ENCODE measurements around the gene CEACAM16.
A peak's percentile ranks its signal among the peaks of the same experiment; 100 is the strongest.

Gene CEACAM16

DNA sequence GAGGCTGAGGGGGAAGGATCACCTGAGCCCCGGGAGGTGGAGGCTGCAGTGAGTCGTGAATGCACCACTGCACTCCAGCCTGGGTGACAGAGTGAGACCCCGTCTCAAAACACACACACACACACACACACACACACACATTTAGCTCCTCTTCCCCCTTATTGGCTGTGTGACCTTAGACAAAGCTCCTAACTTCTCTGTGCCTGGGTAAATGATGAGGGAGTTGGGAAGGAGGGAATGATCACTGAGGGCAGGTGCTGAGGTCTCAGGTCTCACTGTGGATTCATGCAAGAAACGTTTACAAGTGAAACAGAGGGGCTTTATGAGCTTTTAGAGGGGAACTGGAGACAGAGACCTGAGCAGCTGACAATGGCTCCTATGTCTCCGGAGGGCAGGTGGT, 32.7 kb downstream of the CEACAM16 start:
- no peak for DNase-seq (ENCODE audit: low spot score in 2 of 2)
- Histone ChIP-seq H3K9me3 (no peaks in the 10 kb centered on the region), H3K4me3 (no peak overlapping the region), H3K27me3 (ENCODE audit: low read depth) (no peaks in the 10 kb centered on the region), H3K36me3 (replicated peaks) (no peaks in the 10 kb centered on the region), H3K4me1 (no peaks in the 10 kb centered on the region)
- in situ Hi-C loops (cut with MboI; ENCODE audit: low sequenced_read_pairs): no loop called here

DNA sequence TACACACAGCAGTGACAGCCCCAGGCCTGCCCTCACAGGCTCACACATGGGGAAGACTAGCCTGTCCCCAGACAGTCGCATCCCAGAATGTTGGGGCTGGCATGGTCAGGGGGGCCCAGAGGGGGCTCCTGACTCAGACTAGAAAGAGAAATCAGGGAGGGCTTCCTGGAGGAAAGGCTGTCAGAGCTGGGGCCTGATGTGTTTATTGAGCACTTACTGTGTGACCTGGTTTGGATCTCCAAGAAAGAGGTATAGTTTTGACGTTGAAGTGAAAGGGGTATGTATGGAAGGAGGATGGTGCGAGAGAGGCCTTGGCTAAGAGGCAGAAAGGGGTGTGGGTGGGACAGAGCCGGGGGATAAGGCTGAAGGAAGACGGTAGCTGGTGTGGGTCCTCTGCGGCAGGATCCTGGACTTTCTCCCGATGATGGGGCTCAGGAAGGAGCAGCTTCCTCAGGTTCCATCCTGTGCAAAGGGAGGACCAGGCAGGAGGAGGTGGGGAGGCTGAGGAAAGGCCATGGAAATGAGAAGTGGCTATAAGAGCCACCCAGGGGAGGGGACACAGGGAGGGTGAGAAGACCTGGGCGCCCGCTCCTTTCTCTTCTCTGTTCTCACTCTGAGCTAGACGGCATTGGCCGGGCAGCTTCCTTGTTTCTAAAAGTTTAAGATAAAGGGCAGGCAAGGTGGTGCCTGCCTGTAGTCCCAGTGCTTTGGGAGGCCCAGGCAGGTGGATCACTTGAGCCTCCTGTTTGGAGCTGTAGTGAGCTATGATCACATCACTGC, 33.5 kb downstream of the CEACAM16 start:
- no peak overlapping the region for H3K4me3 ChIP-seq
- H3K27me3 ChIP-seq (ENCODE audit: low read depth): no peaks in the 10 kb centered on the region
- no peaks in the 10 kb centered on the region for H3K4me1 ChIP-seq
- in situ Hi-C loops (cut with MboI; ENCODE audit: low sequenced_read_pairs): no loop called here
- no peaks in the 10 kb centered on the region for H3K9me3 ChIP-seq
- no peaks in the 10 kb centered on the region for H3K36me3 ChIP-seq (replicated peaks)
- no peak for DNase-seq (ENCODE audit: low spot score in 2 of 2)

DNA sequence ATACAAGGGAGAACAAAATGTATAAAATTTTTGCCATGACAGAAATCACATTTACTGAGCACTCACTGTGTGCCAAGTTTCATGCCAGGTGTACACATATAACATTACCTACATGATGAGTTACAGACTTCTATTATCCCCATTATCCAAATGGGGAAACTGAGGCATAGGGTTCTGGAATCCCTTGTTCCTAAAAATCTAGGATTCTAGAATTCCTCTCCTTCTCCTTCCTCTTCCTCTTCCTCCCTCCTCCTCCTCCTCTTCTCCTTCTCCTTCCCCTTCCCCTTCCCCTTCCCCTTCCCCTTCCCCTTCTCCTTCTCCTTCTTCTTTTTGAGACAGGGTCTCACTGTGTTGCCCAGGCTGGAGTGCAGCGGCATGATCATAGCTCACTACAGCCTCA, 35.4 kb downstream of the CEACAM16 start:
- Histone ChIP-seq H3K4me1 (no peaks in the 10 kb centered on the region), H3K27me3 (ENCODE audit: low read depth) (no peaks in the 10 kb centered on the region), H3K9me3 (no peaks in the 10 kb centered on the region), H3K4me3 (no peak overlapping the region), H3K36me3 (replicated peaks) (no peaks in the 10 kb centered on the region)
- no peak for DNase-seq (ENCODE audit: low spot score in 2 of 2)
- in situ Hi-C loops (cut with MboI; ENCODE audit: low sequenced_read_pairs): no loop called here

DNA sequence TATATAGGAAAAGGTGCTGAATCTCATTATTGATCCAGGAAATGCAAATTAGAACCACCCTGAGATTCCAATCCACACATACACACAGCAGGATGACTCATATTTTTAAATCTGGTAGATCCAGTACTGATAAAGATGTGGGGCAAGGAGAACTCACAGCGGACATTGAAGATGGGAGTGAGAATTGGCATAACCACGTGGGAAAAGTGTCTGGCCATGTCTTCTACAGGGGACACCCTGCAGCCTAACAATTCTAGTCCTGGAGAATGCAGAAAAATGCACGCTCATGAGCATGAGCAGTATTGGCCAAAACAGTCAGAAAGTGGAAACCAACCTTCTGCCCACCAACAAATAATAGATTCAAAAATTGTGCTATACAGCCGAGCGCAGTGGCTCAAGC, 36.1 kb downstream of the CEACAM16 start:
- in situ Hi-C loops (cut with MboI; ENCODE audit: low sequenced_read_pairs): no loop called here

DNA sequence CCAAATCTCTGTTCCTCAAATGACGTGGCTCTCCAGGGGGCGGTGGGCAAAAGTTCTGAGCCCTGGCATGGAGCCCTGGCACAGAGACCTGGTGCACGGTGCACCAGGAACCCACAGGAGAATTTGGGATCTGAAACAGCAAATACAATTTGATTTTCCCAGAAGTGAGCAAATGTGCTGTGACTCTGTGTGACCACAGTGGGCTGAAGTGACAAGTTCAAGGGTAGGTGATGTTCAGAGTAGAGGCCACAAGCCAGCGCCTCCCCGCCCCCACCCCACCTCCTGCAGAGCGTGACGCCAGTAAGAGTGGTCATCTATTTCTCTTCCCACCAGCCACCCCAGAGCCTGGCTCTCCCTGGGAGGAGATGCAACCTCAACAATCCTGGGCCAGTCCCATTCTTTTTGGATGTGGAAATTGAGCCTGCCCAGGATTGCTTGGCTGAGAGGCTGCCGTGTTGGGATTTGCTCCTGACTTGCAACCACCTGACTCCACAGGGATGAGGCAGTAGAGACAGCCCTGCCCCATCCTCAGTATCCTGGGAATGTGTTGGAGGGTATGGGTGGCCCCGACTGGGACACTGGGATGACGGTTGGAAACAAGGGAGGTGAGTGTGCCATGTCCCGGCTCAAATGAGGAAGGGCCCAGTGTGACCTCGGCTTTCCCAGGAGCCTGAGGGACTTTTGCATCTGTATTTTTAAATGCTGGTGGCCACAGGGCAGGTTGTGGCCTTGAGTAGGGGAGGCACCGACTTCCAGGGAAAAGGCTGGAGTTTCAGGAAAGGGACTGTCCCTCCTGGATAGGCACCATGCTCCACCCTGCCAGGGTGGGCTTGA, 38.5 kb downstream of the CEACAM16 start:
- Histone ChIP-seq H3K36me3 (replicated peaks) (no peaks in the 10 kb centered on the region), H3K4me3 (no peak overlapping the region), H3K4me1 (peaks cover 7% of the 10 kb centered on the region), H3K27me3 (ENCODE audit: low read depth) (no peaks in the 10 kb centered on the region), H3K9me3 (no peaks in the 10 kb centered on the region)
- in situ Hi-C loops (cut with MboI; ENCODE audit: low sequenced_read_pairs): no loop called here
- DNase-seq (ENCODE audit: low spot score in 2 of 2): no peak

More for the DNA sequence above, 36.1 kb downstream of the CEACAM16 start:
- Histone ChIP-seq H3K9me3 (no peaks in the 10 kb centered on the region), H3K27me3 (ENCODE audit: low read depth) (no peaks in the 10 kb centered on the region), H3K4me1 (no peaks in the 10 kb centered on the region), H3K4me3 (no peak overlapping the region), H3K36me3 (replicated peaks) (no peaks in the 10 kb centered on the region)
- DNase-seq (ENCODE audit: low spot score in 2 of 2): no peak

DNA sequence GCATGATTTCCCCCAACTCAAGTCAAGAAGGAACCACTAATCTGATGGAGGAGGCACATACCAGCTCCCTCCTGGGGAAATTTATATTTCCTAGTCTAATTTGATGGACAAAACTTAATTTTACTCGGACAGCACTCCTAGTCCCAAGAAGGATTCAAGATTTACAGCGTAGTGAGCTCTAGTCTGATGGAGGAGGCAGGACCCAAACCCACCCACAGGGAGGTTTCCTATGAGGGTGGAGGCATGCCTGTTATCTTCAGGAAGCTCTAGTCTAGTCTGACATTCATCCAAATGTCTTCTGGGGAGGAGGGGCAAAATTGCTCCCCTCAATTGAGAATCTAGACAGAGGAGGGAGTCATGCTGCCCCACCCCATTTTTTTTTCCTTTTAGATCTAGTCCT, 39.2 kb downstream of the CEACAM16 start:
- in situ Hi-C loops (cut with MboI; ENCODE audit: low sequenced_read_pairs): no loop called here
- no peaks in the 10 kb centered on the region for H3K36me3 ChIP-seq (replicated peaks)
- no peaks in the 10 kb centered on the region for H3K27me3 ChIP-seq (ENCODE audit: low read depth)
- no peak overlapping the region for H3K4me3 ChIP-seq
- DNase-seq (ENCODE audit: low spot score in 2 of 2): no peak
- peaks cover 10% of the 10 kb centered on the region for H3K4me1 ChIP-seq
- no peaks in the 10 kb centered on the region for H3K9me3 ChIP-seq

DNA sequence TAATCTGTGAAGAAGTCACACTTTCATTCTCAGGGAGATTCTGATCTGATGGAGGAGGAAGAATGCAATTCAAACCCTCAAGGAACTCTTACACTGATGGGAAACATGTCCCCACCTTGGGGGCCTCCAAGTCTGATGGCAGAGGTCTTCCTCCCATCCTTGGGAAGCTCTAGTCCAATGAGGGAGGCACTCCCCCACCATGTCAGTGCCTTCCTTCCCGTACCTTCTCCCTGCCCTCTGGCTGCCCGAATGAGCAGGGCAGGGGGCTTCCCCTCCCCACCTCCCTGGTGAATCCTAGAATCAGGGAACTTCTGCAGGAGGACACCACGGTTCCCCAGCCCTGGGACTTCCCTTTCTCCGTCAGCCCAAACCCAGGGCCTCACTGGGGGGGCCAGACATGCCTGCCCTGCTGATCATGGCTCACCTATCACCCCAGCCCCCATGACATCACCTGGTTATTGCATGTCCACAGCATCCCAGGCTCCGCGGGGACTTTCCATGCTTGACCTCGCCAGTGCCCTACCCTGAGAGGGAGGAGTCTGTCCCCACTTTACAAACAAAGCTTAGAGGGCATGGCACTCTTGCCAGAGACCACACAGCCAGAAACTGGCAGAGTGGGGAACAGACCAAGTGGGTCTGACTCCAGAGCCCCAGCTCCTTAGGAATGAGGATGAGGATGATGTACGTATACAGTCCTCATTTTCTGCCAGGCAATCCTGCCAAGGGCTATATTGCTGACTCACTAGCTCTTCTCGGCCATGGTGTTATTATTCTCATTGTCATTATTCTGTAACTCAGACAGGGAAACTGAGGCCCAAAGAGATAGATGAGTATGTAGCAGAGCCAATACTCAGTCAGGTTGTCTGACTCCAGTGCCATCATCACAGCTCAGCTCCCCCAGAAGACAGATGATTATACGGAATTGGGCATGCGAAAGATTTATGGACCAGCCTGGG, 39.9 kb downstream of the CEACAM16 start:
- Histone ChIP-seq H3K4me1 (peaks cover 10% of the 10 kb centered on the region), H3K4me3 (no peak overlapping the region), H3K36me3 (replicated peaks) (no peaks in the 10 kb centered on the region), H3K9me3 (no peaks in the 10 kb centered on the region), H3K27me3 (ENCODE audit: low read depth) (no peaks in the 10 kb centered on the region)
- no peak for DNase-seq (ENCODE audit: low spot score in 2 of 2)
- in situ Hi-C loops (cut with MboI; ENCODE audit: low sequenced_read_pairs): no loop called here

DNA sequence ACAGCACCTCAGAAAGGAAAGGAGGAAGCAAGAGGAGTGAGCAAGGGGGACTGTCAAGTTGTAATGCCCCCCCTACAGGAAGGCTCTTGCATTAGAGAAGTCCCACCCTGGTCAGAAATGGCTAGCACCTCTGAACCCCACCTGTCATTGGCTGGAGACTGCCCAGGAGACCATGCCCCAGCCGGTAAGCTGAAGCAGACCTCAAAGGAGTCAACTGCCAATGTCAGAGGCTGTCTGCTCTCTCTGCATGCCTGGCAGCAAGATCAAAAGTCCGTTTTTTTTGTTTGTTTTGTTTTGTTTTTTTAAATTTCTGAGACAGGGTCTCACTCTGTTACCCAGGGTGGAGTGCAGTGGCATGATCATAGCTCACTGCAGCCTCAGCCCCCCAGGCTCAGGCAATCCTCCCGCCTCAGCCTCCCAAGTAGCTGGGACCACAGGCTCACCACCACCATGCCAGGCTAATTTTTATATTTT, 41.4 kb downstream of the CEACAM16 start:
- H3K9me3 ChIP-seq: no peaks in the 10 kb centered on the region
- no peaks in the 10 kb centered on the region for H3K36me3 ChIP-seq (replicated peaks)
- peaks cover 10% of the 10 kb centered on the region for H3K4me1 ChIP-seq
- no peak overlapping the region for H3K4me3 ChIP-seq
- in situ Hi-C loops (cut with MboI; ENCODE audit: low sequenced_read_pairs): no loop called here
- no peak for DNase-seq (ENCODE audit: low spot score in 2 of 2)
- H3K27me3 ChIP-seq (ENCODE audit: low read depth): no peaks in the 10 kb centered on the region

DNA sequence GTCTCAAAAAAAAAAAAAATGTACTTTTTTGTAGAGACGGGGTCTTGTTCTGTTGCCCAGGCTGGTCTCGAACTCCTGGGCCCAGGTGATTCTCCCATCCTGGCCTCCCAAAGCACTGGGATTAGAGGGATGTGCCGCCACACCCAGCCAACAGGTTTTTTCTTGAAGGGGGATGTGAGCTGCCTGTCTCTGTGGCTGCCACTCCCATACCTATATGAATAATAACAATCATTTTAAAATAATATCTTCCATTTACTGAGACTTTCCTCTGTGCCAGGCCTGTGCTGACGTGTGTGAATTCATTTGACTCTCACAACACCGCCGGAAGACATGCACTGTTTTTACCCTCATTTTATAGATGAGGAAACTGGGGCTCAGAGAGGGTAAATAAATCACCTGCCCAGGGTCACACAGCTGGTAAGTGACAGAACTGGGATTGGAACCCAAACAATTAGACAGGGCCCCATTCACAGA, 42.3 kb downstream of the CEACAM16 start:
- Histone ChIP-seq H3K9me3 (no peaks in the 10 kb centered on the region), H3K27me3 (ENCODE audit: low read depth) (no peaks in the 10 kb centered on the region), H3K36me3 (replicated peaks) (no peaks in the 10 kb centered on the region), H3K4me1 (peaks cover 10% of the 10 kb centered on the region), H3K4me3 (no peak overlapping the region)
- in situ Hi-C loops (cut with MboI; ENCODE audit: low sequenced_read_pairs): no loop called here
- no peak for DNase-seq (ENCODE audit: low spot score in 2 of 2)

DNA sequence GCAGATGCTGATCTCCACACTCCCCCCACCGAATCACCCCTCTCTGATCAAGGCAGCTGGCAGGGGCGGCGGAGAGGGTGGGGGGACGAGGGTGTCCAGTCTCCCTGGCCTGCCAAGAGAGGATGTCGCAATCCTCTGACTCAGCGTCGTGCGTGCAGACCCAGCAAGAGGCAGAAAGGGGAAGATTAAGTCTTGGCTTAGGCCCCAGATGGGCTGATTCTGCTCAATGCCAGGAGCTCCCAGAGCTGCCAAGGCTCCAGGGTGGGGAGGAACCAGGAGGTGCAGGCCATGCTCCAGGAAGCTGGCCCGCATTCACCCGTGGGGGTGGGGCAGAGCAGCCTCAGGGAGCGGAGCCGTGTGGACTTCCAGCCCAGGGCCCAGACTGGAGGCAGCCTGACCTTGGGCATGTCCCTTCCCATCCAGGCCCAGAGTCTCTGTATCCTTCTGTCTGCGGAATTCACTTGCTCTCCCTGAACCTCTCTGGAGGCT, 42.9 kb downstream of the CEACAM16 start:
- no peaks in the 10 kb centered on the region for H3K36me3 ChIP-seq (replicated peaks)
- H3K4me1 ChIP-seq: peaks cover 11% of the 10 kb centered on the region
- no peak overlapping the region for H3K4me3 ChIP-seq
- DNase-seq (ENCODE audit: low spot score in 2 of 2): peak; percentile 52 to 76
- no peaks in the 10 kb centered on the region for H3K9me3 ChIP-seq
- in situ Hi-C loops (cut with MboI; ENCODE audit: low sequenced_read_pairs): no loop called here
- H3K27me3 ChIP-seq (ENCODE audit: low read depth): no peaks in the 10 kb centered on the region

DNA sequence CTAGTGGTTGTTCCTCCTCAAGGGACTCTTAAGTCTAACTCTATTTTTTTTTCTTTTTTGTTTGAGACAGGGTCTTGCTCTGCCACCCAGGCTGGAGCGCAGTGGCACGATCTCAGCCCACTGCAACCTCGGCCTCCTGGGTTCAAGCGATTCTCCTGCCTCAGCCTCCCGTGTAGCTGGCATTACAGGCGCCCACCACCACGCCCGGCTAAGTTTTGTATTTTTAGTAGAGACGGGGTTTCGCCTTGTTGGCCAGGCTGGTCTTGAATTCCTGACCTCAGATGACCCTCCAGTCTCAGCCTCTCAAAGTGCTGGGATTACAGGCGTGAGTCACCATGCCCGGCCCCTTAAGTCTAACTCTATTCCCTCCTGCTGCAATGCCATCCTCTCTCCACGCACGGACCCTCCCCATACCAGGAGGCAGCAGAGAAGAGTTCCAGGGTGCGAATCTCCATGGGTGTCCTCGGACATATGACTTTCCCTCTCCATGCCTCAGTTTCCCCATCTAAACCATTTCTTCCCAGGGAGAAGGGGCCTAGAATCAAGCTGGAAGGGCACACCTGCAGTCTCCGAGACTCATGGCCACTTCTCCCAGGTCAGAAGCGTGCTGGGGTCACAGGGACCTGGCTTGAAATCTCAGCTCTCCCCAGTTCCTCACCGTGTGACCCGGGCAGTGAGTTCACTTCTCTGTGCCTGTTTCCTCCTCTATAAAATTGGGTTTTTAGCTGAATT, 43.5 kb downstream of the CEACAM16 start:
- in situ Hi-C loops (cut with MboI; ENCODE audit: low sequenced_read_pairs): no loop called here
- Histone ChIP-seq H3K27me3 (ENCODE audit: low read depth) (no peaks in the 10 kb centered on the region), H3K4me1 (peaks cover 14% of the 10 kb centered on the region), H3K9me3 (no peaks in the 10 kb centered on the region), H3K36me3 (replicated peaks) (no peaks in the 10 kb centered on the region), H3K4me3 (no peak overlapping the region)
- DNase-seq (ENCODE audit: low spot score in 2 of 2): no peak

DNA sequence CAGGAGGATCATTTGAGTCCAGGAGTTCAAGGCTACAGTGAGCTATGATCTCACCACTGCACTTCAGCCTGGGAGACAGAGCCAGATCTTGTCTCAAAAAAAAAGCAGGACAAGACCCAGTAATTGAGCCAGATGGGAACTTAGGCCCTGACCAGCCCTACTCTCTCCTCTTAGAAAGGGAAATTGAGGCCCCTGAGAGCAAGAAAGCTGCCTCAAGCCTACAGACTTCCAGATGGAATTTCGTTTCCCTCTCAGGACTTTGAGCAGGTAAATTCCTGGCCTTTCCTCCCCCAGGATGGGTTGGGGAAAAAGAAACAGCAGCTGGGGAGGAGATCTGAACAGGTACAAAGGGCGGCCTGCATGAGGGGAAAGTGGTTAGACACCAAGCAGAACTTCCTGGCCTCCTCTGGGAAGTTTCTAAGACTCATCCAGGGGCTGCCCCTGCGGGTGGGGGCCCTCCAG, 46.0 kb downstream of the CEACAM16 start:
- H3K4me1 ChIP-seq: peaks cover 17% of the 10 kb centered on the region
- H3K27me3 ChIP-seq (ENCODE audit: low read depth): no peaks in the 10 kb centered on the region
- no peak overlapping the region for H3K4me3 ChIP-seq
- in situ Hi-C loops (cut with MboI; ENCODE audit: low sequenced_read_pairs): no loop called here
- H3K36me3 ChIP-seq (replicated peaks): no peaks in the 10 kb centered on the region
- no peaks in the 10 kb centered on the region for H3K9me3 ChIP-seq
- no peak for DNase-seq (ENCODE audit: low spot score in 2 of 2)
